H9 (cell line): ENCODE data around the gene USP5. TPM values are rescaled to one million over a fixed set of nuclear protein-coding genes. Genes with fewer than 3 reads are reported as not detected.
"Not testable (repeated sequence)": the region's sequence is repeated elsewhere in the genome, so short reads cannot be mapped to it uniquely, and the experiment has no call there.

Experiments used
- DNase-seq: peaks from one replicate; pipeline ENCODE4 v3.0.0-alpha.2; 2017
- H2AFZ ChIP-seq: one replicate; pipeline ENCODE4 v1.6.1; 2013; ENCODE audit warnings: mild to moderate bottlenecking, low read length, control low read depth, moderate library complexity
- H2AK5ac ChIP-seq: 2 replicates; pipeline ENCODE4 v1.6.1; 2013; ENCODE audit warnings: low read length, control low read depth, mixed read lengths; ENCODE audit not compliant: insufficient read length
- H2BK120ac ChIP-seq: one replicate; pipeline ENCODE4 v1.6.1; 2013; ENCODE audit warnings: low read depth, mild to moderate bottlenecking, low read length, control low read depth, inconsistent platforms; ENCODE audit not compliant: poor library complexity, severe bottlenecking
- H2BK12ac ChIP-seq: 2 replicates; pipeline ENCODE4 v1.6.1; 2013; ENCODE audit warnings: low read length, control low read depth, mixed read lengths, low read depth; ENCODE audit not compliant: insufficient read length
- H2BK15ac ChIP-seq: 2 replicates; pipeline ENCODE4 v1.6.1; 2013; ENCODE audit warnings: low read depth, low read length, control low read depth
- H2BK20ac ChIP-seq: one replicate; pipeline ENCODE4 v1.6.1; 2013; ENCODE audit warnings: low read depth, mild to moderate bottlenecking, low read length, control low read depth, inconsistent platforms; ENCODE audit not compliant: poor library complexity, severe bottlenecking
- H2BK5ac ChIP-seq: 2 replicates; pipeline ENCODE4 v1.6.1; 2013; ENCODE audit warnings: low read length, control low read depth, mixed read lengths; ENCODE audit not compliant: insufficient read length
- H3K14ac ChIP-seq: 2 replicates; pipeline ENCODE4 v1.6.1; 2013; ENCODE audit warnings: low read length, control low read depth; ENCODE audit not compliant: insufficient read depth
- H3K18ac ChIP-seq: 2 replicates; pipeline ENCODE4 v1.6.1; 2013; ENCODE audit warnings: low read depth, mild to moderate bottlenecking, mixed read lengths, low read length, control low read depth; ENCODE audit not compliant: insufficient read length
- H3K23ac ChIP-seq: 2 replicates; pipeline ENCODE4 v1.6.1; 2013; ENCODE audit warnings: low read length, control low read depth, mixed read lengths, low read depth; ENCODE audit not compliant: insufficient read length
- H3K23me2 ChIP-seq: 2 replicates; pipeline ENCODE4 v1.6.1; 2013; ENCODE audit warnings: low read depth, mild to moderate bottlenecking, mixed read lengths, low read length, control low read depth; ENCODE audit not compliant: insufficient read length, poor library complexity, severe bottlenecking
- H3K27ac ChIP-seq: 2 replicates; pipeline ENCODE4 v1.5.1; 2013; ENCODE audit warnings: low read length, control low read depth, mixed read lengths, low read depth; ENCODE audit not compliant: insufficient read length
- H3K27me3 ChIP-seq: 2 replicates; pipeline ENCODE4 v1.6.1; 2013; ENCODE audit warnings: low read length, control low read depth, inconsistent platforms; ENCODE audit not compliant: insufficient read depth
- H3K4ac ChIP-seq: 2 replicates; pipeline ENCODE4 v1.6.1; 2013; ENCODE audit warnings: low read depth, mild to moderate bottlenecking, control low read depth, inconsistent platforms, low read length, moderate library complexity
- H3K4me1 ChIP-seq: 2 replicates; pipeline ENCODE4 v1.6.1; 2013; ENCODE audit warnings: low read length, control low read depth, inconsistent platforms; ENCODE audit not compliant: insufficient read depth
- H3K4me2 ChIP-seq: 2 replicates; pipeline ENCODE4 v1.6.1; 2013; ENCODE audit warnings: low read length, control low read depth, mixed read lengths; ENCODE audit not compliant: insufficient read length, insufficient read depth
- H3K56ac ChIP-seq: 2 replicates; pipeline ENCODE4 v1.6.1; 2013; ENCODE audit warnings: low read depth, mild to moderate bottlenecking, mixed read lengths, low read length, control low read depth; ENCODE audit not compliant: insufficient read length
- H3K79me1 ChIP-seq: 2 replicates; pipeline ENCODE4 v1.6.1; 2013; ENCODE audit warnings: low read depth, mild to moderate bottlenecking, moderate library complexity, low read length, control low read depth, inconsistent platforms; ENCODE audit not compliant: insufficient read depth, poor library complexity, severe bottlenecking
- H3K79me2 ChIP-seq: 2 replicates; pipeline ENCODE4 v1.6.1; 2013; ENCODE audit warnings: low read length, control low read depth, inconsistent platforms; ENCODE audit not compliant: insufficient read depth
- H3K9ac ChIP-seq: 2 replicates; pipeline ENCODE4 v1.6.1; 2013; ENCODE audit warnings: low read length, control low read depth, mixed read lengths; ENCODE audit not compliant: insufficient read length; ENCODE audit errors: extremely low read depth
- H3K9me3 ChIP-seq: one replicate; pipeline ENCODE4 v1.6.1; 2013; ENCODE audit warnings: low read depth, low read length, inconsistent platforms; ENCODE audit not compliant: control insufficient read depth
- H3T11ph ChIP-seq: one replicate; pipeline ENCODE4 v1.6.1; 2013; ENCODE audit warnings: mild to moderate bottlenecking, low read length, control low read depth, inconsistent platforms
- H4K20me1 ChIP-seq: one replicate; pipeline ENCODE4 v1.6.1; 2013; ENCODE audit not compliant: control insufficient read depth, insufficient read length, insufficient read depth
- H4K5ac ChIP-seq: 2 replicates; pipeline ENCODE4 v1.6.1; 2013; ENCODE audit warnings: low read depth, mild to moderate bottlenecking, mixed read lengths, low read length, control low read depth; ENCODE audit not compliant: insufficient read length
- H4K8ac ChIP-seq: replicated peaks from 2 replicates; pipeline ENCODE4 v1.6.1; 2013; ENCODE audit warnings: low read length, control low read depth, mixed read lengths, low read depth; ENCODE audit not compliant: insufficient read length
- H4K91ac ChIP-seq: 2 replicates; pipeline ENCODE4 v1.6.1; 2013; ENCODE audit warnings: low read depth, mild to moderate bottlenecking, moderate library complexity, mixed read lengths, low read length, control low read depth; ENCODE audit not compliant: insufficient read length
- H3K27ac Mint-ChIP-seq, 3 experiments: 2 replicates in 2 of 3; 3 replicates in 1 of 3; pipeline ENCODE4 v1.8.0; 2020 to 2021; ENCODE audit warnings: mixed read lengths in 3 of 3, mild to moderate bottlenecking in 1 of 3, moderate library complexity in 1 of 3
- H3K27me3 Mint-ChIP-seq: 2 replicates; pipeline ENCODE4 v1.8.0; 2021; ENCODE audit warnings: low read depth, mild to moderate bottlenecking, moderate library complexity, mixed read lengths
- H3K36me3 Mint-ChIP-seq, 3 experiments: 2 replicates in 2 of 3; 3 replicates in 1 of 3; pipeline ENCODE4 v1.8.0; 2020 to 2021; ENCODE audit warnings: low read depth in 3 of 3, mixed read lengths in 3 of 3; ENCODE audit not compliant: insufficient read depth in 1 of 3
- H3K4me1 Mint-ChIP-seq, 2 experiments: 2 replicates each; pipeline ENCODE4 v1.8.0; 2020; ENCODE audit warnings: mixed read lengths in 2 of 2
- H3K4me3 Mint-ChIP-seq, 2 experiments: 2 replicates in 1 of 2; 3 replicates in 1 of 2; pipeline ENCODE4 v1.8.0; 2020 to 2021; ENCODE audit warnings: mild to moderate bottlenecking in 2 of 2, mixed read lengths in 2 of 2, moderate library complexity in 1 of 2
- H3K9me3 Mint-ChIP-seq, 2 experiments: 2 replicates in 1 of 2; 3 replicates in 1 of 2; pipeline ENCODE4 v1.8.0; 2020; ENCODE audit warnings: mild to moderate bottlenecking in 2 of 2, mixed read lengths in 2 of 2, moderate library complexity in 1 of 2
- WGBS: extraction: QIAGEN DNeasy Blood & Tissue Kit; methylation state at CpG from one replicate; pipeline ENCODE4 v1.1.7; 2013; ENCODE audit warnings: missing lambda C conversion rate, low lambda C conversion rate, mixed read lengths; ENCODE audit not compliant: insufficient read length; ENCODE audit errors: extremely low coverage; 5-methylcytosine and 5-hydroxymethylcytosine counted together
- total RNA-seq: library from RNA; stranded (reverse); gene quantifications from 2 replicates; pipeline ENCODE4 v1.2.1, GENCODE V29; 2021

USP5 gene
- total RNA-seq, 1 experiment from 2014 or later = 143 TPM

DNA sequence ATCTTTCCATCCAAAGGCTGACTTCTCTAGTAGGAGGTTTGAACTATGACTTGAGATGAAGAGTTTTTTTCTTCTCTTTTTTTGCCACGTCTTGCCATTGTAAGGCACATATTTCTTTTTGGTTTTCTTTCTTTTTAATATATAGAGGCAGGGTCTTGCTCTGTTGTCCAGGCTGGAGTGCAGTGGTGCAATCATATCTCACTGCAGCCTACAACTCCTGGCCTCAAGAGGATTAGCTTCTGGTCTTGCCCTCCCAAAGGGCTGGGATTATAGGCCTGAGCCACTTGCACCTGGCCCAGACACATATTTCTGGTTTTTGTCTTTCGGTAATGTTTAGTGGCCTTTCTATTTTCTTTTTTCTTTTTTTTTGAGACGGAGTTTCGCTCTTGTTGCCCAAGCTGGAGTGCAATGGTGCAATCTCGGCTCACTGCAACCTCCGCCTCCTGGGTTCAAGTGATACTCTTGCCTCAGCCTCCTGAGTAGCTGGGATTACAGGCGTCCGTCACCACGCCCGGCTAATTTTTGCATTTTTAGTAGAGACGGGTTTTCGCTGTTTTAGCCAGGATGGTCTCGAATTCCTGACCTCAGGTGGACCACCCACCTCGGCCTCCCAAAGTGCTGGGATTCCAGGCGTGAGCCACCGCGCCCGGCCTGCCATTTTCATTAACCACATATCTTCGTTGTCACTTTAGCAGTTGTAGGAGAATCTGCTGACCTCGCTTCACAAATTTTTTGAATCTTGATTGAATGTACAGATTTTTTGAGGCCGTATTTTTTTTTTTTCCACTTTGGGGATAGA, 38.0 kb downstream of the USP5 start:
- not testable (repeated sequence) for H3K23ac ChIP-seq, H3K9me3 ChIP-seq, H4K5ac ChIP-seq, H3K27me3 Mint-ChIP-seq, H2BK15ac ChIP-seq, H3K27me3 ChIP-seq, H3K4ac ChIP-seq, H2BK120ac ChIP-seq, H3K79me1 ChIP-seq, H4K8ac ChIP-seq, H2BK20ac ChIP-seq, H2BK12ac ChIP-seq, H4K91ac ChIP-seq, H3K18ac ChIP-seq, H3K4me2 ChIP-seq, H3T11ph ChIP-seq, H3K56ac ChIP-seq, H4K20me1 ChIP-seq, H2AFZ ChIP-seq, H3K14ac ChIP-seq, H3K9ac ChIP-seq, DNase-seq, H3K79me2 ChIP-seq, H3K9me3 Mint-ChIP-seq, H3K4me1 ChIP-seq, H2AK5ac ChIP-seq, H3K23me2 ChIP-seq
- no CpG with 5 or more reads among the region's 21 CpGs for WGBS
- Mint-ChIP-seq H3K36me3 (peaks cover 0 to 15% (median 14%) of the 10 kb centered on the region in 3 experiments; a peak in 5 of 7 replicates), H3K4me1 (peaks cover 30 to 43% of the 10 kb centered on the region in 2 experiments), H3K4me3 (peak overlapping the region; percentile 51 to 79; a peak in 4 of 5 replicates), H3K27ac (peak overlapping the region; percentile 96 to 99 (median 98))
- Histone ChIP-seq H3K27ac (peak overlapping the region; percentile 84), H2BK5ac (peak overlapping the region; percentile 1)
